HG03045 (cell line): ENCODE measurements around the gene POLR3H.

Experiments used
- ATAC-seq: cut with Tn5 transposase; IDR thresholded peaks from one replicate; pipeline ENCODE4 v1.9.1; 2021; ENCODE audit warnings: mild to moderate bottlenecking, moderate library complexity; ENCODE audit not compliant: unreplicated experiment

POLR3H gene

DNA sequence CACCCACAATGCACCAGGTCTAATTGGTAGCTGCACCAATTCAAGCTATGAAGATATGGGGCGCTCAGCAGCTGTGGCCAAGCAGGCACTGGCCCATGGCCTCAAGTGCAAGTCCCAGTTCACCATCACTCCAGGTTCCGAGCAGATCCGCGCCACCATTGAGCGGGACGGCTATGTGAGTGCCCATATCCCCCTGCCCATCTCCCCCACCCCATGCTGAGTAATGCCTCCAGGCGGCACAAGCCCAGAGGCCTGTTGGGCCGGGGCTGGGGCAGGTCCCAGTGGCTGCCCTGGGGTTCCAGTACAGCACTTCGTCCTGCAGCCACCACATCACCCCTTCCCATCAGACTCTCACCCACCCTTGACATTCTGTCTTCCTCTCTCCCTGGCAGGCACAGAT, 21.5 kb downstream of the POLR3H start:
- ATAC-seq: no peak

DNA sequence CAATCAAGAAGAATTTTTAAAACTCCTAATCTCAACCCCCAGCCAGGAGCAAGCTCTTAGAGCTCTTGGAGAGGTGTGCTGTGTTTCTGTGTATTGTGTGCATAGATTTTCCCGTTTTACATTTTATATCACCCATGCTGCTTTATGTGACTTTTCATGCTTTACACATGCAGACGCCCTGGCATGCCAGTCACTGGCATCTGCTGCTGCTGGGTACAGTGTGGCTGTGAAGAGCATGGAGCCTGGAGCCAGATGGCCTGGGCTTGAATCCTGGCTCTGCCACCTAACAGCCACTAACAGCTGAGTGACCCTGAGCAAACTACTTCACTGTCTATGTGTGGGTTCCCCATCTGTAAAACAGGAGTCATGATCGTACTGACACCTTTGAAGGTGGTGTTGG, 23.1 kb downstream of the POLR3H start:
- no peak for ATAC-seq

DNA sequence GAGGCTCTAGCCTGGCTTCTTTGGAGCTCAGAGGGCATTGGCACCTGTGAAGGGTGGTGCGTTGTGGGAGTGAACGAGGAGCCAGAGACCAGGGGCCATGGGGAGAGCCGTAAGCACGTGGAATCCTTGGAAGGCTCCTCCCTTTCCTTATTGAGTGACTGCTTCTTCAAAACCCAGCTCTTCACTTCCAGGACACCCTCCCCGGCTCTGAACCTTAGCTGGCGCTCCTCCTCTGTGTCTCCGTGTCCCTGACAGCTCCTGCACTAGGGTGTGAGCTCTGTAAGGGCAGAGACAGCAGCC, 26.3 kb downstream of the POLR3H start:
- no peak for ATAC-seq

DNA sequence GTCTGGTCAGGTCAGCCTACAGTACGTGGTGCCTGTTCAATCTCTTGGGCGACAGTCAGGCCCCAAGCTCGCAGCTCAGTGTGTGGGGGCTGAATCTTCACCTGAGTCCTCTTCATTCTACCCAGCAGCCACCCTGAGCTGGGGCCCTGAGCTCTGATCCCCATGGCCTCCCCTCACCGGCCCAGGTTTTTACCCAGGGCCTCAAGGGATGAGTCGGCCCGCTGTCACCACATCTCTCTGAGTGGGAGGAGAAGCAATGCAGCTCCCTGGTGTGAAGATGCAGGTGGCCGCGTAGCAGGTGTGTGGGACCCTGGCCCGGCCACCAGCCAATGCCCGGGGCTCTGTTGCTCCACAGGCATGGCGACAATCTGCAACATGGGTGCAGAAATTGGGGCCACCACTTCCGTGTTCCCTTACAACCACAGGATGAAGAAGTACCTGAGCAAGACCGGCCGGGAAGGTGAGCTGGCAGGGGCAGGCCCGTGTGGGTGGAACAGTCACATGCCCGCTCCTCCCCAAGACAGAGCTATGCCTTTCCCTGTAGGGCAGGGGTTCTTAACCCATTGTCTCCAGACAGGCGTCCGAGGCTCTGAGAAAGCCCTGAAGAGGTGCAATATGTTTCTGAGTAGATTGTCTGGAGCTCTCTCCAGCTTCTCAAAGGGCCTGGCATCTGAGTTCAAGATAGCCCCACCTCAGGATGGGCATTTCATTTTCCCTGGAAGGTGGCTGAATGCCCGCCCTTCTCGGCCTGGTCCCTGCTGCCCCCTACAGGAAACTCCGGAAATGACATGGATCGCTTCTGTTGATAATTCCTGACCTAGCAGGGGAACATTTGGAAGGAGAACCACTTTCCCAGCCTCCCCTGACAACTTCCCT, 26.9 kb downstream of the POLR3H start:
- ATAC-seq: no peak

DNA sequence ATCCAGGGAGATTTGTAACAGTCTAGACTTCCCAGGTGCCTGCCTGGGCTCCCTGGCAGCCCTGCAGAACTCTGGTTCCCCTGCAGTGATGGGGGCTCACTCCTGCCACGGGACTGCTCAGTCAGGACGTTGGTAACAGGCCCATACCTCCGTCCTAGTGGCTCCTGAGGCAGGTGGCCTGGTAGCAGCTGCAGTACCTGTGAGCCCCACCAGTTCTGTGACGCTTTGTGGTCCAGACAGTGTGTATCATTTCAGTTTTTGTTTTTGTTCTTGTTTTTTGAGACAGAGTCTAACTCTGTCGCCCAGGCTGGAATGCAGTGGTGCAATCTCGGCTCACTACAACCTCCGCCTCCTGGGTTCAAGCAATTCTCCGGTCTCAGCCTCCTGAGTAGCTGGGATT, 27.8 kb downstream of the POLR3H start:
- no peak for ATAC-seq

DNA sequence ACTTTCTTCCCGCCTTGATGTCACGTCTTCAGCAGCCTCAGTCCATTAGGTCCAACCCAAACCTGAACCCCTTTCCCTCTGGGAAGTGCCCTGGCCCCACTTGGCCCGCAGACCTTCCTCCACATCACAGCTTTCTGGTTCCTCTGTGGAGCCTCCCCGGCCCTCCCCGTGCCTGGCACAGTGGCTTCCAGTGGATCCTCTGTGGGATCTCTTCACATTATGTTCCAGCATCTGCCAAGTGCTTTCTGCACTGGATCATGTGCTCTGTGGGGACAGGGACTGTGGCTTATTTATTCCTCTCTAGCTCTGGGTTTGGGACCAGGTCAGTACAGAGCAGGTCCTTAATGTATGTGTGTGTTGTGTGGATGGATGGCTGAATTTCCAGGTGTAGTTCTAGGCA, 30.9 kb downstream of the POLR3H start:
- no peak for ATAC-seq

DNA sequence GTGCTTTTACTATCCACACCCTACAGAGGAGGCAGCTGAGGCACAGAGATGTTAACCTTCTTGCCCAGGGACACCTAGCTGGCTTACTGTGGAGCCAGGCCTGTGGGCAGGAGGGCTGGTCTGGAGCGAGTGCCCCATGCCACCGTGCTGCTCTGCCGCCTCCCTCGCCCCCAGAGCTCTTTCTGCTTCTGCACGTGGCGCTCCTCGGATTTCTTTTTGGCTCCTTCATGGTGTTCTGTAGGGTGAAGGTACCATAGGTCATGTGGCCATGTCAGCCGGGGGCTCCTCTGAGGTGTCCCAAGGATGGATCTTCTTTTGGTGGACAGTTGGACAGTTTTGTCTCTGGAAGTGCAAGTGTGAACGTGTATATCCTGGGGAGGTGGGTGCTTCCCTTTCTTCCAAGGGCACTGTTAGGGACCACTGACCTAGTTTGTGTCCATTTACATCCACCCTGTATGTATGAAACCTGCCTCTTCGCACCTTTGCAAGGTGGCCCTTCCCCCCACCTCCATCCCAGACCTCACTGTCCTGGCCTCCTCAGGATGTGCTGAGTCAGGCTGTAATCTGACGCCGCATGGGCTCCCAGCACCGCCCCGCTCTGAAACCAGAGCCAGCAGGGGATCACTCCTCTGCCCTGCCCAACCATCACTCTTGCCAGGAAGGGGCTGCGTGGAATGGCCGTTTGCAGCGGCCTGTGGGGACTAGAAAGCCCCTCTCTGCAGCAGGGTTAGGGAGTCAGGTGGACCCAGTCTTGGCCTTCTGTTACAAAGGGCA, 31.7 kb downstream of the POLR3H start:
- no peak for ATAC-seq

DNA sequence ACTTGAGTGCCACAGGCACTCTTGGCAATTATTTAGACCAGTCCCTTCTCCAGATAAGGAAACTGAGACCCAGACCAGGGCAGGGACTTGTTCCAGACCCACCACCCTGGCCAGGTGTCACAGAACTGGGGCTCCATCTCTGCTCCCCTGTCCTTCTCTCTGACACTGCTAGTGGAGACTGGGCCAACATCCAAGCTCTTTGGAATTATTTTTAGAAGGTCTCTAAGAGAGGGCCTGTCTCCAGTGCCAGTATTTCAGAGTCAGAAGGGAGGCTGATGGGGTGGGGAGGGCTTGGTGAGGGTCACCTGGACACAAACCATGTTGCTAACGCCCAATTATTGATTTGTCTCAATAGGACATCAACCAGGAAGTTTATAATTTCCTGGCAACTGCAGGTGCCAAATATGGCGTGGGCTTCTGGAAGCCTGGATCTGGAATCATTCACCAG, 32.7 kb downstream of the POLR3H start:
- ATAC-seq: no peak

DNA sequence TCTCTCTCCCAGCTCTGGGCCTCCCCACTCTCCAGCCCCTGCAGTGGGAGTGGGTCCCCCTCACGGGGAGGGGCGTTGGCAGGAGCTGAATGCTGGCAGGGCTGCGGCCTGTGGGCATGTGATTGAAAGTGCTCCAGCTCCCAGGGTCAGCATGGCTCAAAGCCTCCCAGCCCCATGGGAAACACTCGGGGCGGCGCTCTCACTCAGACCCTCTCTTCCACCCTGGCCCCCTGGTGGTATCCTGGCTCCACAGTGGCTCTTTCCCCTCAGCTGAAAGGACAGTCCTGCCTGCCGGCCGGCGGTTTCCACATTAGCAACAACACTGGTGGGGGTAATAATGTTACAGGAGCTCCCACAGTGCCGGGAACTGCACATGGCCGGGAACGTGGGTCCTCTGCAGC, 35.5 kb downstream of the POLR3H start:
- ATAC-seq: no peak

DNA sequence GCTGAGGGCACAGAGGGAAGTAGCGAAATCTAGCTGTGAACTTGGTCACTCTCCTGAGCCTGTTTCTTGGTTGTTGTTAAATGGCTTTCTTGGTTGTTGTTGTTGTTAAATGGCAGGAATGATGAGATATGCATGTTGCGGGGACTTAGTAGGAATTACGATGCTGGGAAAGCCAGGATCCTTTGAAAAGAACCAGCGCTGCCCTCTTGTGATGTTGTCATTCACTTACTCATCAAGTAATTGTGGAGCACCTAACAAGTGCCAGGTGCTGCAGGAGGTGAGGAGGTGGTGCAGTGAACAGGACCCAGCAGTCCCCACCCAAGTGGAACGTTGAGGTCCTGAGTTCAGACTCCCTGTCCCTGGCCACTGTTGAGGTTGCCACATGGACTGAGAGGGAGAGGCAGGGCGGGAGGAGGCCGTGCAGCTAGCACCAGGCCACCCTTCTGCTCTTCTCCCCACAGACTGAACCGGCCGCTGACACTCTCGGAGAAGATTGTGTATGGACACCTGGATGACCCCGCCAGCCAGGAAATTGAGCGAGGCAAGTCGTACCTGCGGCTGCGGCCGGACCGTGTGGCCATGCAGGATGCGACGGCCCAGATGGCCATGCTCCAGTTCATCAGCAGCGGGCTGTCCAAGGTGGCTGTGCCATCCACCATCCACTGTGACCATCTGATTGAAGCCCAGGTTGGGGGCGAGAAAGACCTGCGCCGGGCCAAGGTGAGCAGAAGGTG, 36.8 kb downstream of the POLR3H start:
- ATAC-seq: no peak

DNA sequence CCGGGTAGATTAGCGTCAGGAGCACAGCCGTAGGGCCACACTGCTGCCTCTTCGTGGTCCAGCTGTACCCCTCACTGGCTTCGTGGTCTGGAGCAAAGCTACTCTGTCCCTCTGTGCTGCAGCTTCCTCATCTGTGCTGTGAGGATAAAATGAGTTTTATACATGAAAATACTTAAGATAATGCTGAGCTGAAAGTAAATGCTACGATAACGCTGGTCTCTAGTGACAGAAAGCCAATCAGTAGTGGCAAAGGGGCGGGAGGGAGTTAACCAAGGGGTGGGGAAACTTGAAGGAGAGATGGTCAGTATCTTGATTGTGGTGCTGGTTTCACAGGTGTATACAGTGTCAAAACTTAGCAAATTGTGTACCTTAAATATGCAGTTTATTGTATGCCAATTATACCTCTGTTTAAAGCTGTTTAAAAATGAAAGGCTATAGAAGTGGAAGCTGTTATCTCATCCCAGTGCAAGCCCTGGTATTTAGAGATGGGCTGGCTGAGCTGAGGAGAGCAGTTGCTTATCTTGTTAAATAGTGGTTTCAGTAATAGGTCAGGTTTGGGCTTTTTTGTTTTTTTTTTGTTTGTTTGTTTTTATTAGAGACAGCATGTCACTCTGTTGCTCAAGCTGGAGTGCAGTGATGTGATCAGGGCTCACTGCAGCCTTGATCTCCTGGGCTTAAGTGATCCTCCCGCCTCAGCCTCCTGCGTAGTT, 38.6 kb downstream of the POLR3H start:
- no peak for ATAC-seq

DNA sequence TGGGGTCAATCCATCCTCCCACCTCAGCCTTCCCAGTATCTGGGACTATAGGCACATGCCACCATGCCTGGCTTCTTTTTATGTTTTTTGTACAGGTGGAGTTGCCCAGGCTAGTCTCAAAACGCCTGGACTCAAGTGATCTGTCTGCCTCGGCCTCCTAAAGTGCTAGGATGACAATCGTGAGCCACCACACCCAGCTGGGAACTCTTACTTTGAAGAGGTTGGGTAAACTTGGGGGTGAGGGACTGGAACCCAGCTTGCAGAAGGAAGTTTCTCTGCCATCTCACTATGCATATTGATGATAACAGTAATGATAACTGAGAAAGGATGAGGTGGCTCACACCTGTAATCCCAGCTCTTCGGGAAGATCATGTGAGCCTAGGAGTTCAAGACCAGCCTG, 39.5 kb downstream of the POLR3H start:
- ATAC-seq: no peak

DNA sequence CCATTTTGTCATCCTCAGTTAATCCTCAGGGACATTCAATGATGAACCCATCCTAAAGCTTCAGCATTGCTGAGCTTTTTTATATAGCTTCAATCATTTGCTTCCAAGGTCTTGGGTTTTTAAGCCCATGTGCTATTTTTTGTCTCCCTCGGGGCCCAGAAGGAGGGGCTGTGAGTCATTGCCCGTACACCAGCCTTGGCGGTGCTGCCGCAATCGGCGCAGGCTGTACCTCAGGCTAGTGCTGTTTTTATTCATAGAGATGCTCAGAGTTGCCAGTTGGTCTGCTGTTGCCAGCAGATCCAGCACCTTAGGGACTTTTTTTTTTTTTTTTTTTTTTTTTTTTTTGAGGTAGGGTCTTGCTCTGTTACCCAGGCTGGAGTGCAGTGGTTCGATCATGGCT, 39.9 kb downstream of the POLR3H start:
- no peak for ATAC-seq

DNA sequence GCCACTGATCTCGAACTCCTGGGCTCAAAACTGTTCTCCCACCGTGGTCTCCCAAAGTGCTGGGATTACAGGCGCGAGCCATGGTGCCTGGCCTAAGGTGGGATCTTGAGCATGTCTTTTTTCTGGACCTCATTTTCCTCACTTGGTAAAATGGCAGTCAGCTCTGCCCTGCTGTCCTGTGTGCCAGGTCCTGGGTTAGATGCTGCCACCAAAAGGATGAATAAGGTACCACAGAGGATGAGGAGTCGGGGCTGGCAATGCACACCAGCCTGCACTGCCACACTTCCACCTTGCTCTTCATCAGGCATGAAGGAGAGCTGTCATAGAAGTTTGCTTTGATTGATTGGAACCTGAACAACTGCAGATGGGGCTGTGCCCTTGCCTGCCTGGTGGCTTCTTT, 43.1 kb downstream of the POLR3H start:
- no peak for ATAC-seq

DNA sequence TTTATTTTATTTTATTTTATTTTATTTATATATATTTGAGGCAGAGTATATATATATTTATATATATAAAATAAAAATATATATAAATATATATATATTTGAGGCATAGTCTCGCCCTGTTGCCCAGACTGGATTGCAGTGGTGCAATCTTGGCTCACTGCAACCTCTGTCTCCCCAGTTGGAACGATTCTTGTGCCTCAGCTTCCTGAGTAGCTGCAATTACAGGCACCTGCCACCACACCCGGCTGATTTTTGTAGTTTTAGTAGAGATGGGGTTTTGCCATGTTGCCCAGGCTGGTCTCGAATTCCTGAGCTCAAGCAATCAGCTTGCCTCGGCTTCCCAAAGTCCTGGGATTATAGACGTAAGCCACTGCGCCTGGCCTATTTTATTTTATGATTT, 44.0 kb downstream of the POLR3H start:
- ATAC-seq: no peak

DNA sequence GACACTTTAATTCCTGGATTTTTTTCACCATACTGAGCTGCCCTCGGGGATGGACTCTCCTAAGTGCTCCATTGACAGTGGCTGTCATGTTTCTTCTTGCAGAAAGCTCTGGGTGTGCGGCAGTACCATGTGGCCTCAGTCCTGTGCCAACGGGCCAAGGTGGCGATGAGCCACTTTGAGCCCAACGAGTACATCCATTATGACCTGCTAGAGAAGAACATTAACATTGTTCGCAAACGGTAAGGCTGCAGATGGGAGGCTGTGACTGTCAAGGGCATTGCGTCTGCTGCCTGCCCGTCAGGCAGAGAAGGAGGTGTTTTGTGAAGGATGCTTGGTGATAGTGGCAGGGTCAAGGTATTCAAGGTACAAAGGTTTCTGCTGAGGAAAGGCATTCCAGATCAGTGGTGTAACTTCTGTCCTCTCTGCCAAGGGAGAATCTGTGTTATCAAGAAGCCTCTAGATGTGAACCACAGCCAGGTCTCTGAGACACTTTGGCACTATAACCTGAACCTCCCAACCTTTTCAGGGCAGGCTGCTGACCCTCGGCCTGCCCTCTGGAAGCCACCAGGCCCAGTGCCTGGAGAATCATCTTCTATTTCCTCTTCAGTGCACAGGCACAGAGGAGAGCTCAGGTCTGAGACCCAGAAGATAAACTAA, 44.5 kb downstream of the POLR3H start:
- ATAC-seq: no peak

DNA sequence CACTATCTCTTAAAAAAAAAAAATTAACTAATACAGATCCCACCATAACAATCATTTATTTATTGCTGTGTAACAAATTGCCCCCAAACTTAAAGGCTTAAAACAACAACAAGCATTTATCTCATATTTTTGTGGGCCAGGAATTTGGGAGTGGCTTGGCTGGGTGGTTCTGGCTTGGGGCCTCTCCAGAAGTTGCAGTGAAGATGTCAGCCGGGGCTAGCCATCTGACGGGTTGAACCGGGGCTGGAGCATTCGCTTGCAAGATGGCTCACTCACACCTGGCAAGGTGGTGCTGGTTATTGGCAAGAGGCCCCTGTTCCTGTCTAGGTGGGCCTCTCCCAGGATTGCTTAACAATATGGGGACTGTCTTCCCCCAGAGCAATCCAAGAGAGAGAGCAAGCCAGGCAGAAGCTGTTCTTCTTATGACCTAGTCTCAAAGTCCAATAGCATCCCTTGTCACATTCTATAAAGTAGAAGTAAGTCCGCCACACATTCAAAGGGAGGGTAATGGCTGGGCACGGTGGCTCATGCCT, 45.9 kb downstream of the POLR3H start:
- ATAC-seq: no peak

DNA sequence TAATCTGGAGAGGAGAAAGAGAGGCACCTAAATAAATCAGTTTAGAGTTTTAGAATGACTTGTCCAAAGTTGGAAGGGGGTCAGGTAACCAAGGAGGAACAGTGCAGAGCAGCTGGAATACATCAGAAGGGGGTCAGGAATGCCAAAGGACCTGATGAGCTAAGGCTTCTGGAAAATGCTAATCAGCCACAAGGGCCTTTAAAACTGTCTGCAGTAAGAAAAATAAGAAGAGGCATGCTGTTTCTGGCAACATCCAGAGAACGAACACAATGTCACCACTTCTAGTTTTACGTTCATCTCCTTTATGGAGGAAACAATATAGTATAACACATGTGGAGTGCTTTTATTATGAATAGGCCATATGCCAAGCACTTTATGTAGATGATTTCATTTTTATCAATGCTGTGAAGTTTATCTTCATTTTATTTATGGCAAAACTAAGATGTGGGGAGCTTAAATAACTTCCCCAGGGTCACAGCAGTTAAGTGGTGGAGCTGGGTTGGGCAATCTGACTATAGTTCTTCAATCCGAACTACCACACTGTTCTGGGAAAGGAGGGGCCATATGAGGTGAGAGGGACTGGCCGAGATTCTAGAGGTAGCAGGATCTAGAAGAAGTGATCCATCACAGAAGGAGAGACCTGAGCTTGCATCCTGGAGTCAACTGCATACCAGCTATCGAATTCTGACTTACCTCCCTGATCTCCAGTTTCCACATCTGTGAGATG, 52.7 kb downstream of the POLR3H start:
- ATAC-seq: no peak

DNA sequence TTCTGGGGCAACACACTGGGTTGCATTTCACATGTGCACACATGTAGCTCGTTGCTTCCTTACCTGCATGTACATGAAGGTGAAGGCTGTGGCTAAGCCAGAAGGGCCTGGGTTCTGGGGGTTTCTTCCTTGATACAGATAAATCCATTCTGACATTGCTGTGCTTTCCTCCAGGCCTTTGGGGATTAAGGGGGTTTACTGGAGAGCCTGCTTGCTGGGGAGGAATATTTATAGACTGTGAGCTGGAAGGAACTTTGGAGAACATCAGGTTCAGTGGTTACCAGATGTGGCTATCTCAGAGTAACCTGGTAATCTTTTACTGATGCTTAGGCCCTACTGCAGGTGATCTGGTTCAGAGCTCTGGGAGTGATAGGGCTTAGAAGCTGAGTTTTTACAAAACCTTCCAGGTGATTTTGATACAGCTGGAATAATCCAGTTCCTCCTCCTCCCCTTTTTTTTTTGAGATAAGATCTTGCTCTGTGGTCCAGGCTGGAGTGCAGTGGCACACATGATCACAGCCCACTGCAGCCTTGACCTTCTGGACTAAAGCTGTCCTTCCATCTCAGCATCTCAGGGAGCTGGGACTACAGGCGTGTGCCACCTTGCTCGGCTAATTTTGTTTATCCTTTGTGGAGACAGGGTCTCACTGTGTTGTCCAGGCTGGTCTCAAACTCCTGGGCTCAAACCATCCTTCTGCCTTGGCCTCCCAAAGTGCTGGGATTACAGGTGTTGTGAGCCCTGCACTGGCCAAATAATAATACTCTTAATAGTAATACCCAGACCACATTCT, 55.5 kb downstream of the POLR3H start:
- no peak for ATAC-seq
